Right renal cortex interstitium (tissue), 3 donors: Measurements from ENCODE around the gene FAM13A. TPM values are rescaled to one million over a fixed set of nuclear protein-coding genes. Genes with fewer than 3 reads are reported as not detected.

Experiments used
- DNase-seq, 3 donors: peaks; one replicate each; pipeline ENCODE4 v3.0.0-alpha.2; 2013; ENCODE audit warnings: low read depth in 3 of 3, low spot score in 2 of 3
- polyA plus RNA-seq, 3 donors: library from polyadenylated mRNA; unstranded; fragments of 120-200 nt; gene quantifications; one replicate each; pipeline ENCODE4 v1.2.1, GENCODE V29; 2013; ENCODE audit not compliant: insufficient read length in 3 of 3

Gene FAM13A
- polyA plus RNA-seq, 3 donors = 30.6 to 31.9 (median 31.6) TPM

DNA sequence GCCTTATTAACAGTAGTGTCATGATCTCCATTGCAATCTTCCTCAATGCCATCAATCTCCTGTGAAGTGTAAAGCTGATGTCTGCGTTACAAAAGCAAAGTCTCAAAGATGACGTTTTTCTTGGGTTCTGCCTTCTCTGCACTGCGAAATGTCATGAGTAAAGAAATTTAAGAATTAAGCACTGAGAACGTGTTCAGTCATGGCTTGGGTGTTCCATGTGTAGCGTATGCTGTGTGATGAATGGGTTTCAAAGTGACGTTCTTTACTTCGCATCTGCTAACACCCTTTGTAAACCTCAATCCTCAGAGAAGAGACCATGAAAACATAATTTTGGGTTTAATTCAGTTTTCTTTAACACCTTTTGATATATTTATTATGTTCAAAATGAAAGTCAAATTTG, 360.4 kb downstream of the FAM13A start:
- DNase-seq = no peak

DNA sequence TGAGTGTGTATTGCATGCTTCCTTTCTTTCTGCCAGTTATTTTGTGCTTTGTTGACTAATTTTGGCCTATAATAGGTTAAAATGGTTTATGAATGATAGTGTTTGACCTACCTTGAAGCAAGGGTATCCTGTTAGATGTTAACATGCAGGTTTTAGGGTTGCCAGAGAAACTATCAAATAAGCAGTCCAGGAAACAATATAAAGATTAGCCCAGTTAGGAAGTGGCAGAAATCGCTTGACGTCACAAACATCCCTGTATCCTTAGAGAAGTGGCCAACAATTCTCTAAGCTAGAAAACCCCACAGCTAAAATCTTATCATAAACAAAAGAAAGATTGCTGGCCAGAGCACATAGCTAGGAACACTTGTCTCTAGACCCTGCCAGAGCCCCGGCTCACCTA, 363.2 kb downstream of the FAM13A start:
- no peak for DNase-seq

DNA sequence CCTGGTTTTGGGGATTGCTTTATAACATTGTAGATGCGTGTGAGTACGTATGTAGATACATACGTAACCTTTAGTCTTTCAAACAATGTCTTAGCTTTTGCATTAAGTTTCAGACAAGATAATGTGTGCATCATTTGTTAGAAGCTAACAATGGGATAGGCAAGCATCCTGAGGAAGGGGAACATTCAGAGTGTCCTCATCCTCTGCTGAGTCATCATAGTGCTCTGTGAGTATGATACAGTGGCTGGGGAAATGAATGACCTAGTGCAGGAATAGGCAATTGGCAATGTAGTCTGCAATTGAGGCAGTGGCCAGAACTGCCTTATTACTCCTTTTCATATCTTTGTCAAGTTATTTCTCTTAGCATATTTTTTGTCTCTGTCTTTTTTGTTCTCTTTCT, 366.6 kb downstream of the FAM13A start:
- no peak for DNase-seq

DNA sequence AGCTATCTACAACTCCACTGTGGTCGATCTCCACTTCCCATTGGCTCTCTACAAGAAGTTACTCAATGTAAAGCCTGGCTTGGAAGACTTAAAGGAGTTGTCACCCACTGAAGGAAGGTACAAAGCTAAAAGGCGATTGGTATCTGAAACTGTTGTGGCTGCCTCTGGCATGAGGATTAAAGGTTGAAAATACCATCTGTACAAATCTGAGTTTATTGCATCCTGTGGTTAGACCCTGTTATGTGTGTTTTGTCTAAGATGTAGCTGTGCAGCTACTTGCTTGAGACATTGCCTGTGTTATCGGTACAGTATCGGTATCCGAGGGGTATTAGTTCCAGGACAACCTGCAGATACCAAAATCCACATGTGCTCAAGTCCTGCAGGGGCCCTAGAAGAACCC, 375.8 kb downstream of the FAM13A start:
- DNase-seq = no peak

Other genes with a start within 250 kb of the FAM13A start
- 10 to 100 TPM; 11.8 to 13.4 (median 12.5) TPM for gene TIGD2, start 54.3 kb upstream of the FAM13A start, polyA plus RNA-seq